A549 (cell line): ENCODE data around the gene MACROD1. TPM values are rescaled to one million over a fixed set of nuclear protein-coding genes. Genes with fewer than 3 reads are reported as not detected.

Experiments
- ATAC-seq, 2 experiments: fragments of 200-7000 bp in 1 of 2; fragments of >200 bp in 1 of 2; cut with Nextera tagmentation in 1 of 2; cut with Tn5 transposase in 1 of 2; 3 replicates each; pipeline versions ENCODE4 v1.8.0 to v1.9.1; 2018 to 2020; ENCODE audit warnings: mild to moderate bottlenecking in 1 of 2, moderate library complexity in 1 of 2
- CTCF ChIA-PET: fragments of 300-600 bp; sonication (Branson Sonifier 250); formaldehyde crosslinking; extraction: SDS; loops from one replicate; lab custom pipeline; 2021; ENCODE audit warnings: antibody characterized with exemption, inconsistent platforms; lab: Yijun Ruan, JAX
- POLR2A ChIA-PET: fragments of 350-600 bp; formaldehyde crosslinking; extraction: SDS; loops from one replicate; lab custom pipeline; 2021; ENCODE audit warnings: antibody characterized with exemption, inconsistent platforms; lab: Yijun Ruan, JAX
- DNase-seq, 2 experiments: peaks; one replicate each; pipeline versions ENCODE4 v3.0.0 to v3.0.0-alpha.2; 2011 to 2016; ENCODE audit warnings: low read depth in 1 of 2, low spot score in 1 of 2
- FAIRE-seq: peaks from 2 replicates; lab custom pipeline; 2011; peaks lifted over from hg19 to GRCh38; lab: Jason Lieb, UNC
- H3K27ac ChIP-seq, 2 experiments: fragments of >200 bp; sonication (Bioruptor Twin); formaldehyde crosslinking; 3 replicates each; pipeline ENCODE4 v1.5.1; 2016 to 2017
- H3K4me1 ChIP-seq: fragments of >200 bp; sonication (Bioruptor Twin); formaldehyde crosslinking; 3 replicates; pipeline ENCODE4 v1.6.1; 2016
- H3K4me2 ChIP-seq: fragments of >200 bp; sonication (Bioruptor Twin); formaldehyde crosslinking; 3 replicates; pipeline ENCODE4 v1.6.1; 2016
- H3K4me3 ChIP-seq: fragments of >200 bp; sonication (Bioruptor Twin); formaldehyde crosslinking; 3 replicates; pipeline ENCODE4 v1.5.1; 2016
- H3K9me3 ChIP-seq: fragments of >200 bp; sonication (Bioruptor Twin); formaldehyde crosslinking; 3 replicates; pipeline ENCODE4 v1.6.1; 2016
- CBX2 ChIP-seq: fragments of 200-600 bp; sonication (generic); IDR thresholded peaks from 2 replicates; pipeline ENCODE4 v1.6.1; 2016; ENCODE audit warnings: low read depth, mild to moderate bottlenecking, borderline replicate concordance
- CBX8 ChIP-seq: fragments of 200-600 bp; sonication (generic); IDR thresholded peaks from 2 replicates; pipeline ENCODE4 v1.6.1; 2016
- CHD4 ChIP-seq: fragments of 200-600 bp; sonication (generic); IDR thresholded peaks from 2 replicates; pipeline ENCODE4 v1.6.1; 2016; ENCODE audit warnings: antibody characterized with exemption, mild to moderate bottlenecking, borderline replicate concordance
- EHF ChIP-seq: fragments of 250-450 bp; sonication (Bioruptor Pico); IDR thresholded peaks from 2 replicates; pipeline ENCODE4 v1.5.0; 2020; ENCODE audit warnings: mild to moderate bottlenecking
- EHMT2 ChIP-seq: fragments of 200-600 bp; sonication (generic); IDR thresholded peaks from 2 replicates; pipeline ENCODE4 v1.6.1; 2016; ENCODE audit warnings: antibody characterized with exemption, low read depth, mild to moderate bottlenecking, moderate library complexity
- ESRRA ChIP-seq: fragments of 150-350 bp; IDR thresholded peaks from 2 replicates; pipeline ENCODE4 v1.6.1; 2014; ENCODE audit warnings: mild to moderate bottlenecking, low read length, borderline replicate concordance
- FOSL2 ChIP-seq, 2 experiments: fragments of 450-650 bp in 1 of 2; fragments of >200 bp in 1 of 2; sonication (Bioruptor Twin) in 1 of 2; formaldehyde crosslinking; IDR thresholded peaks; 2 replicates each; pipeline versions ENCODE4 v1.5.0 to v1.6.1; 2016 to 2020; ENCODE audit warnings: mild to moderate bottlenecking in 1 of 2, moderate library complexity in 1 of 2
- GATA3 ChIP-seq: IDR thresholded peaks from 2 replicates; pipeline ENCODE4 v1.6.1; 2012; ENCODE audit warnings: borderline replicate concordance
- HDAC2 ChIP-seq: fragments of 200-600 bp; sonication (generic); IDR thresholded peaks from 2 replicates; pipeline ENCODE4 v1.6.1; 2016
- HEYL ChIP-seq: fragments of 250-450 bp; sonication (Bioruptor Pico); IDR thresholded peaks from 2 replicates; pipeline ENCODE4 v1.8.0; 2021; ENCODE audit warnings: mild to moderate bottlenecking, moderate library complexity
- HOXB5 ChIP-seq: fragments of 250-450 bp; sonication (Bioruptor Pico); IDR thresholded peaks from 2 replicates; pipeline ENCODE4 v1.5.0; 2020; ENCODE audit warnings: mild to moderate bottlenecking, moderate library complexity
- JUN ChIP-seq, 2 experiments: fragments of >200 bp; sonication (Bioruptor Twin); formaldehyde crosslinking; IDR thresholded peaks; 2 replicates in 1 of 2; 3 replicates in 1 of 2; pipeline ENCODE4 v1.6.1; 2016 to 2017
- JUNB ChIP-seq: fragments of >200 bp; sonication (Bioruptor Twin); formaldehyde crosslinking; IDR thresholded peaks from 2 replicates; pipeline ENCODE4 v1.6.1; 2016
- KDM1A ChIP-seq: fragments of 200-600 bp; sonication (generic); IDR thresholded peaks from 2 replicates; pipeline ENCODE4 v1.6.1; 2016; ENCODE audit warnings: low read depth, mild to moderate bottlenecking
- KDM5A ChIP-seq: fragments of 200-600 bp; sonication (generic); IDR thresholded peaks from 2 replicates; pipeline ENCODE4 v1.6.1; 2016; ENCODE audit warnings: antibody characterized with exemption, mild to moderate bottlenecking
- MAZ ChIP-seq: fragments of 150-350 bp; IDR thresholded peaks from 2 replicates; pipeline ENCODE4 v1.6.1; 2014; ENCODE audit warnings: antibody characterized with exemption, low read depth, low read length, borderline replicate concordance
- NPAS2 ChIP-seq: fragments of 250-450 bp; sonication (Bioruptor Pico); IDR thresholded peaks from 2 replicates; pipeline ENCODE4 v1.8.0; 2022; ENCODE audit warnings: mild to moderate bottlenecking, moderate library complexity, borderline replicate concordance
- POLR2AphosphoS2 ChIP-seq: conservative IDR thresholded peaks from 2 replicates; pipeline ENCODE4 v1.6.1; 2012; ENCODE audit warnings: low read length, improper control_type of control experiment, inconsistent platforms
- RFX5 ChIP-seq: fragments of 450-650 bp; IDR thresholded peaks from 2 replicates; pipeline ENCODE4 v1.7.1; 2014; ENCODE audit warnings: antibody characterized with exemption, mild to moderate bottlenecking, moderate library complexity
- RNF2 ChIP-seq: fragments of 200-600 bp; sonication (generic); IDR thresholded peaks from 2 replicates; pipeline ENCODE4 v1.6.1; 2016; ENCODE audit warnings: low read depth, mild to moderate bottlenecking, antibody characterized with exemption, moderate library complexity, borderline replicate concordance
- TFCP2L1 ChIP-seq: fragments of 250-450 bp; sonication (Bioruptor Pico); IDR thresholded peaks from 2 replicates; pipeline ENCODE4 v1.5.0; 2021; ENCODE audit warnings: mild to moderate bottlenecking
- ZC3H11A ChIP-seq: fragments of 450-650 bp; IDR thresholded peaks from 2 replicates; pipeline ENCODE4 v1.6.1; 2014; ENCODE audit warnings: antibody characterized with exemption, mild to moderate bottlenecking
- ZNF302 ChIP-seq: fragments of 250-450 bp; sonication (Bioruptor Pico); IDR thresholded peaks from 2 replicates; pipeline ENCODE4 v1.9.0; 2021; ENCODE audit warnings: inconsistent platforms, mild to moderate bottlenecking, moderate library complexity
- ZSCAN20 ChIP-seq: fragments of 250-450 bp; sonication (Bioruptor Pico); IDR thresholded peaks from 2 replicates; pipeline ENCODE4 v1.8.0; 2022; ENCODE audit warnings: mild to moderate bottlenecking, moderate library complexity
- WGBS: methylation state at CpG from one replicate; pipeline ENCODE4 v1.1.6; 2017; ENCODE audit errors: missing lambda C conversion rate; 5-methylcytosine and 5-hydroxymethylcytosine counted together
- polyA plus RNA-seq, 4 experiments: library from polyadenylated mRNA; depleted of rRNA in 3 of 4; stranded (reverse); fragments of >200 nt; fragmentation: RNase III in 1 of 4; extraction: RNeasy Plus Mini Kit Qiagen cat#74134 plus additional on column Dnase treatment in 1 of 4; gene quantifications; 2 replicates in 3 of 4; 3 replicates in 1 of 4; pipeline ENCODE4 v1.2.3, GENCODE V29; 2011 to 2017
- TF ChIP-seq, protein P1 (sequence below): IDR thresholded peaks from 2 replicates; pipeline ENCODE4 v1.6.1; 2012
- TF ChIP-seq, protein P2 (sequence below): fragments of 250-450 bp; sonication (Bioruptor Pico); IDR thresholded peaks from 2 replicates; pipeline ENCODE4 v1.5.0; 2020; ENCODE audit warnings: low read depth, mild to moderate bottlenecking, moderate library complexity
- TF ChIP-seq, protein P3 (sequence below): fragments of >200 bp; sonication (Bioruptor Twin); formaldehyde crosslinking; IDR thresholded peaks from 3 replicates; pipeline ENCODE4 v1.6.1; 2016
- TF ChIP-seq, protein P4 (sequence below): fragments of >200 bp; sonication (Bioruptor Twin); formaldehyde crosslinking; IDR thresholded peaks from 2 replicates; pipeline ENCODE4 v1.6.1; 2016

MACROD1 gene
- polyA plus RNA-seq, 2 of the 4 experiments (the other 2 are of a cell fraction): 15.1 to 16.6 TPM

GRCh38 chr11:64103277-64103985, 62.5 kb downstream of the MACROD1 start:
- CTCF ChIA-PET: interaction anchor here (0.6 to 3.0 kb wide), 6 partner anchors 16 to 51 kb away, joined by 3 to 12 read pairs (median 4); no protein-coding TSS in a partner anchor
- Histone ChIP-seq H3K4me3 (no peak overlapping the region), H3K9me3 (no peaks in the 10 kb centered on the region)
- no peak for DNase-seq
- FAIRE-seq: no peak
- TF ChIP-seq, protein P1, sequence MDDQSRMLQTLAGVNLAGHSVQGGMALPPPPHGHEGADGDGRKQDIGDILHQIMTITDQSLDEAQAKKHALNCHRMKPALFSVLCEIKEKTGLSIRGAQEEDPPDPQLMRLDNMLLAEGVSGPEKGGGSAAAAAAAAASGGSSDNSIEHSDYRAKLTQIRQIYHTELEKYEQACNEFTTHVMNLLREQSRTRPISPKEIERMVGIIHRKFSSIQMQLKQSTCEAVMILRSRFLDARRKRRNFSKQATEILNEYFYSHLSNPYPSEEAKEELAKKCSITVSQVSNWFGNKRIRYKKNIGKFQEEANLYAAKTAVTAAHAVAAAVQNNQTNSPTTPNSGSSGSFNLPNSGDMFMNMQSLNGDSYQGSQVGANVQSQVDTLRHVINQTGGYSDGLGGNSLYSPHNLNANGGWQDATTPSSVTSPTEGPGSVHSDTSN: no peak
- TF ChIP-seq, protein P2, sequence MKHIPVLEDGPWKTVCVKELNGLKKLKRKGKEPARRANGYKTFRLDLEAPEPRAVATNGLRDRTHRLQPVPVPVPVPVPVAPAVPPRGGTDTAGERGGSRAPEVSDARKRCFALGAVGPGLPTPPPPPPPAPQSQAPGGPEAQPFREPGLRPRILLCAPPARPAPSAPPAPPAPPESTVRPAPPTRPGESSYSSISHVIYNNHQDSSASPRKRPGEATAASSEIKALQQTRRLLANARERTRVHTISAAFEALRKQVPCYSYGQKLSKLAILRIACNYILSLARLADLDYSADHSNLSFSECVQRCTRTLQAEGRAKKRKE (CRISPR knock-in tag): no peak
- TF ChIP-seq ESRRA (no peak), RFX5 (no peak), ZC3H11A (no peak), EHMT2 (no peak), HOXB5 (CRISPR knock-in tag) (no peak), KDM1A (no peak), HEYL (no peak), GATA3 (no peak)
- TF ChIP-seq, all 56 proteins: peak for 0
- Histone ChIP-seq H3K27ac (no peak overlapping the region), H3K4me2 (no peak overlapping the region), H3K4me1 (no peaks in the 10 kb centered on the region)
- POLR2A ChIA-PET: no interaction called here
- ATAC-seq: no peak
- WGBS: 82% methylated on average over 11 of the region's 13 CpGs

DNA sequence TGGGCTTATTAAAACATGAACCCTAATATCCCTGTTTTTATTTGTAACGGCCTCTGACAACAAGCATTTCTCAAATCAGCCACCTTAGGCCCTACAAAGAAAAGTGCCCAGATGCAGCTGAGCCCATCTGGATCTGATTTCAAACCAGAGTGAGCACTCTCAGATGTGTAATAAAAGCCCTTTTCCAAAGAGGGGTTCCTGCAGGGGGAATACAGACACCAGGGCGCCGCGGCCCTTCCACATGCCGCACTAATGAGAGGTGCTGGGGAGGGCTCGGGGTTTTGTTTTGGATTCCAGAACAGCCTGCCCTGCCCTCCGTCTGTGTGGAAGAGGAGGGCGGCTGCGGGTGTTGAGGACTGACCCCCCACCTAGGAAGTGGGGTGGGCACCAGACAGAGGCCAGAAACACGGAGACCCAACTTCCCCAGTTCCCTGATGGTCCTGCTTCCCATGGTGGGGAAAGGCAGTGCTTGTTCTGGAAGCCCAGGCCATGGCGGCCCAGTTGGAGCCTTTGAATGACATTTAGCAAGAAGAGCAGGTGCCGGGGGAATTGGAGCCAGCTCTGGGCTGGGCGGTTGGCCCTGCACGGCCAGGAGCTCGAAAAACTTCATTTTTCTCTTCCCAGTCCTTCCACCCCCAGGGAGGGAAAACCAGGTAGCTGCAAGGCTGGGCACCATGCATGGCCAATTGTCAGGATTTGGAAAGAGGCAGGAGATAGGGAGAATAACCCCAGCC, 63.7 kb downstream of the MACROD1 start:
- H3K4me1 ChIP-seq: no peaks in the 10 kb centered on the region
- H3K9me3 ChIP-seq: no peaks in the 10 kb centered on the region
- DNase-seq (no peak), ATAC-seq (no peak), FAIRE-seq (no peak)
- 86% methylated on average over 13 of the region's 15 CpGs for WGBS
- no peak for TF ChIP-seq ZSCAN20
- no peak for TF ChIP-seq ZNF302 (CRISPR knock-in tag)
- no peak for TF ChIP-seq ESRRA
- TF ChIP-seq HEYL: no peak
- no peak for TF ChIP-seq JUNB
- no peak for TF ChIP-seq TFCP2L1
- TF ChIP-seq HDAC2: no peak
- TF ChIP-seq NPAS2 (CRISPR knock-in tag): no peak
- TF ChIP-seq, protein P3, sequence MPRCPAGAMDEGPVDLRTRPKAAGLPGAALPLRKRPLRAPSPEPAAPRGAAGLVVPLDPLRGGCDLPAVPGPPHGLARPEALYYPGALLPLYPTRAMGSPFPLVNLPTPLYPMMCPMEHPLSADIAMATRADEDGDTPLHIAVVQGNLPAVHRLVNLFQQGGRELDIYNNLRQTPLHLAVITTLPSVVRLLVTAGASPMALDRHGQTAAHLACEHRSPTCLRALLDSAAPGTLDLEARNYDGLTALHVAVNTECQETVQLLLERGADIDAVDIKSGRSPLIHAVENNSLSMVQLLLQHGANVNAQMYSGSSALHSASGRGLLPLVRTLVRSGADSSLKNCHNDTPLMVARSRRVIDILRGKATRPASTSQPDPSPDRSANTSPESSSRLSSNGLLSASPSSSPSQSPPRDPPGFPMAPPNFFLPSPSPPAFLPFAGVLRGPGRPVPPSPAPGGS: no peak
- no peak for TF ChIP-seq FOSL2 (IDR thresholded peaks at IDR 0.05)
- TF ChIP-seq FOSL2 (CRISPR knock-in tag; IDR thresholded peaks at IDR 0.05): no peak
- no peak for TF ChIP-seq RNF2
- no peak overlapping the region for H3K4me2 ChIP-seq
- ChIA-PET CTCF (no interaction called here), POLR2A (no interaction called here)
- no peak overlapping the region for H3K27ac ChIP-seq
- no peak overlapping the region for H3K4me3 ChIP-seq

- no peak for ATAC-seq
- WGBS: 94% methylated on average over 19 of the region's 19 CpGs
- CTCF ChIA-PET: interaction anchor here (0.8 kb wide), 1 partner anchor 47 kb away, joined by 3 read pairs; no protein-coding TSS in a partner anchor
- no peak overlapping the region for H3K4me3 ChIP-seq
- no peaks in the 10 kb centered on the region for H3K9me3 ChIP-seq
- POLR2A ChIA-PET: no interaction called here
- H3K4me2 ChIP-seq: no peak overlapping the region
- no peaks in the 10 kb centered on the region for H3K4me1 ChIP-seq
- FAIRE-seq: no peak
- no peak for DNase-seq
- no peak overlapping the region for H3K27ac ChIP-seq
- TF ChIP-seq HOXB5 (CRISPR knock-in tag): no peak
- TF ChIP-seq POLR2AphosphoS2: no peak
- no peak for TF ChIP-seq CBX8
- TF ChIP-seq JUN (IDR thresholded peaks at IDR 0.05): no peak
- TF ChIP-seq CBX2: no peak
- TF ChIP-seq ZC3H11A: no peak
- no peak for TF ChIP-seq EHF (CRISPR knock-in tag)
- TF ChIP-seq KDM5A: no peak
- TF ChIP-seq MAZ: no peak
- TF ChIP-seq, protein P3: no peak
- TF ChIP-seq CHD4: no peak
- TF ChIP-seq, protein P4, sequence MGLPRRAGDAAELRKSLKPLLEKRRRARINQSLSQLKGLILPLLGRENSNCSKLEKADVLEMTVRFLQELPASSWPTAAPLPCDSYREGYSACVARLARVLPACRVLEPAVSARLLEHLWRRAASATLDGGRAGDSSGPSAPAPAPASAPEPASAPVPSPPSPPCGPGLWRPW: no peak
- TF ChIP-seq NPAS2 (CRISPR knock-in tag): no peak
Measured at GRCh38 chr11:64101461-64101860, 64.5 kb downstream of the MACROD1 start.
